Measurements from ENCODE around the gene TNFRSF14. TPM values are rescaled to one million over a fixed set of nuclear protein-coding genes. Genes with fewer than 3 reads are reported as not detected.
A peak's percentile ranks its signal among the peaks of the same experiment; 100 is the strongest.

The TNFRSF14 gene
- total and polyA plus RNA-seq, 2 of the 13 experiments (the other 11 are each of a cell fraction or from before 2014, with no cell fraction given): 11.9 to 49.9 TPM

DNA sequence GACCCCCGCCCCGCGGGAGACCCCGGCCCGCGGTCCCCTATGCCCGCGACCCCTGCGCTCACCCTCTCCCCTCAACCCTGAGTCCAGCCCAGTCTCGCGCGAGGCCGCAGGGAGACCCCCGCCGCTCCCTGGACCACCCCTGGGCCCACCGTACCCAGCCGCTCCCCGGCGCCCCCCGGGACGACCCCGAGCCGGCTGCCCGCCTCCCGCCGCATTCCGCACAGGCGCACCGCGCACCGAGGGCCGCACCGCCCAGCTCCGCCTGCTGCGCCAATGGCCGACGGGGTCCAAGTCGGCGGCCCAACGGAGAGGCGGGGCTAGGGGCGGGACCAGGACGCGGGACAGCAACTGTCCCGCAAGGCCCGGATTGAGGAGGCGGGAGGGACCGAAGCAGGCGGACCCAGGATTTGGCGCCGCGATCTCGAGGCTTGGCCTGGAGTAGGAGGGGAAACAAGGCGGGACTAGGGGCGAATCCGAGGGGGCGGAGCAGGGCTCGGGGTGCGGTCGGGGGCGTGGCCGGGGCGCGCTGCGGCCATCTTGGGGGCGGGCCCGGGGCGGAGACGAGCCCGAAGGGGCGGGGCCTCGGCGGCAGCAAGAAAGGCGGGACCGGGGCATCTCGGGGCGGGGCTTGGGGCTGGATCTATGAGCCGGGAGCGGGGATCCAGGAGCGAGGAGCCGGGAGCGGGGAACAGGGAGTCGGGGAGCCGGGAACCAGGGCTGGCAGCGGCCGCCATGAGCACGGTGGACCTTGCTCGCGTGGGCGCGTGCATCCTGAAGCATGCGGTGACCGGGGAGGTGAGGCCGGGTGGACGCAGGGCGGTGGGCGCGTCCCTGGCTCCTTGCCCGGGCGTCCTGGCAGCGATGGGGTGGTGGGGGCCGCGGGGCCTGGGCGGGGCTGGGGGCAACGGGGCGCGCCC, 30.2 kb downstream of the TNFRSF14 start, which contains the start of gene PRXL2B:
PRXL2B (plus strand) TSS at position 624 of the 917 bp plus-strand sequence; CDS start at position 733, 109 bp downstream.
- no peaks in the 10 kb centered on the region for H3K36me3 ChIP-seq (replicated peaks in 1 of 2; ENCODE audit: control insufficient read depth in 1 of 2, insufficient read depth in 2 of 2, low read length in 2 of 2)
- FAIRE-seq: peak; percentile 46
- ATAC-seq: peak; percentile 90
- POLR2A ChIA-PET: interaction anchor here (0.6 to 2.7 kb wide), 15 partner anchors 8 to 195 kb away, joined by 3 to 21 read pairs (median 4); partner anchors contain the start of genes MMEL1, MORN1, PANK4 and PEX10
- no peaks in the 10 kb centered on the region for H3K79me2 ChIP-seq (ENCODE audit: insufficient read depth, low read length)
- 2% methylated on average over 20 of the region's 107 CpGs for WGBS (ENCODE audit: low lambda C conversion rate)
- H3K9ac ChIP-seq (ENCODE audit: insufficient read depth, low read depth, low read length): peak within 1 kb of the TSS; percentile 87
- H3K9me3 ChIP-seq (ENCODE audit: low read length): no peaks in the 10 kb centered on the region
- CTCF ChIA-PET (ENCODE audit: low intra/inter-chr PET ratio, low total read pairs): no interaction called here
- peak within 1 kb of the TSS; percentile 86 for H3K27ac ChIP-seq (ENCODE audit: extremely low read length, insufficient read depth, low read length)
- peak within 1 kb of the TSS; percentile 79 to 95 (median 90) for H3K4me3 ChIP-seq (replicated peaks in 1 of 3; ENCODE audit: insufficient read depth in 1 of 3, low read depth in 2 of 3, low read length in 3 of 3)
- peak; percentile 94 for DNase-seq (ENCODE audit: low spot score)
- no TSS peak for BruUV-seq (replicated peaks)
- no peaks in the 10 kb centered on the region for H4K20me1 ChIP-seq (ENCODE audit: insufficient read depth, low read length)
- intact Hi-C loops (cut with micrococcal nuclease; ENCODE audit: unreplicated experiment) (loop anchor here (10.0 kb wide), 1 partner anchor 48 kb away; the partner anchor contains the start of gene MMEL1), in situ Hi-C loops (cut with HindIII; ENCODE audit: extremely low pct_ligation_motif_present, low pct_unique_long_range_greater_than_20kb) (no loop called here)
- peak within 1 kb of the TSS; percentile 96 for H3K4me2 ChIP-seq (ENCODE audit: low read depth, low read length)
- H3K27me3 ChIP-seq (ENCODE audit: control insufficient read depth in 1 of 2, insufficient read depth in 2 of 2, low read length in 2 of 2): no peaks in the 10 kb centered on the region
- peaks cover 46% of the 10 kb centered on the region for H3K4me1 ChIP-seq (ENCODE audit: insufficient read depth, low read length)
- no peak within 1 kb of the TSS for H2AFZ ChIP-seq (ENCODE audit: low read length)
- TF ChIP-seq, protein P1, sequence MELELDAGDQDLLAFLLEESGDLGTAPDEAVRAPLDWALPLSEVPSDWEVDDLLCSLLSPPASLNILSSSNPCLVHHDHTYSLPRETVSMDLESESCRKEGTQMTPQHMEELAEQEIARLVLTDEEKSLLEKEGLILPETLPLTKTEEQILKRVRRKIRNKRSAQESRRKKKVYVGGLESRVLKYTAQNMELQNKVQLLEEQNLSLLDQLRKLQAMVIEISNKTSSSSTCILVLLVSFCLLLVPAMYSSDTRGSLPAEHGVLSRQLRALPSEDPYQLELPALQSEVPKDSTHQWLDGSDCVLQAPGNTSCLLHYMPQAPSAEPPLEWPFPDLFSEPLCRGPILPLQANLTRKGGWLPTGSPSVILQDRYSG (CRISPR knock-in tag; IDR thresholded peaks at IDR 0.05): no peak
- TF ChIP-seq AGO2 (optimal IDR thresholded peaks at IDR 0.05; ENCODE audit: low read depth, low read length) (no peak), ZNF292 (CRISPR knock-in tag; IDR thresholded peaks at IDR 0.05; ENCODE audit: borderline replicate concordance, low read depth) (no peak), TCF7 (IDR thresholded peaks at IDR 0.05; ENCODE audit: low read depth) (no peak), ZNF432 (CRISPR knock-in tag; IDR thresholded peaks at IDR 0.05; ENCODE audit: borderline replicate concordance) (no peak), NFKB2 (CRISPR knock-in tag; IDR thresholded peaks at IDR 0.05; ENCODE audit: borderline replicate concordance) (peak; percentile 19; the same call in 1 of the 2 replicates), NFYC (CRISPR knock-in tag; IDR thresholded peaks at IDR 0.05) (peak; percentile 63), ZBTB20 (CRISPR knock-in tag; IDR thresholded peaks at IDR 0.05; ENCODE audit: borderline replicate concordance, low read depth) (no peak), HES4 (CRISPR knock-in tag; IDR thresholded peaks at IDR 0.05; ENCODE audit: borderline replicate concordance) (no peak), NFYB (CRISPR knock-in tag; IDR thresholded peaks at IDR 0.05) (peak; percentile 62; the same call in 1 of the 2 replicates)
- TF ChIP-seq, protein P2, sequence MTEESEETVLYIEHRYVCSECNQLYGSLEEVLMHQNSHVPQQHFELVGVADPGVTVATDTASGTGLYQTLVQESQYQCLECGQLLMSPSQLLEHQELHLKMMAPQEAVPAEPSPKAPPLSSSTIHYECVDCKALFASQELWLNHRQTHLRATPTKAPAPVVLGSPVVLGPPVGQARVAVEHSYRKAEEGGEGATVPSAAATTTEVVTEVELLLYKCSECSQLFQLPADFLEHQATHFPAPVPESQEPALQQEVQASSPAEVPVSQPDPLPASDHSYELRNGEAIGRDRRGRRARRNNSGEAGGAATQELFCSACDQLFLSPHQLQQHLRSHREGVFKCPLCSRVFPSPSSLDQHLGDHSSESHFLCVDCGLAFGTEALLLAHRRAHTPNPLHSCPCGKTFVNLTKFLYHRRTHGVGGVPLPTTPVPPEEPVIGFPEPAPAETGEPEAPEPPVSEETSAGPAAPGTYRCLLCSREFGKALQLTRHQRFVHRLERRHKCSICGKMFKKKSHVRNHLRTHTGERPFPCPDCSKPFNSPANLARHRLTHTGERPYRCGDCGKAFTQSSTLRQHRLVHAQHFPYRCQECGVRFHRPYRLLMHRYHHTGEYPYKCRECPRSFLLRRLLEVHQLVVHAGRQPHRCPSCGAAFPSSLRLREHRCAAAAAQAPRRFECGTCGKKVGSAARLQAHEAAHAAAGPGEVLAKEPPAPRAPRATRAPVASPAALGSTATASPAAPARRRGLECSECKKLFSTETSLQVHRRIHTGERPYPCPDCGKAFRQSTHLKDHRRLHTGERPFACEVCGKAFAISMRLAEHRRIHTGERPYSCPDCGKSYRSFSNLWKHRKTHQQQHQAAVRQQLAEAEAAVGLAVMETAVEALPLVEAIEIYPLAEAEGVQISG (CRISPR knock-in tag; IDR thresholded peaks at IDR 0.05): peak; percentile 16; the same call in 1 of the 2 replicates
- TF ChIP-seq, protein P3, sequence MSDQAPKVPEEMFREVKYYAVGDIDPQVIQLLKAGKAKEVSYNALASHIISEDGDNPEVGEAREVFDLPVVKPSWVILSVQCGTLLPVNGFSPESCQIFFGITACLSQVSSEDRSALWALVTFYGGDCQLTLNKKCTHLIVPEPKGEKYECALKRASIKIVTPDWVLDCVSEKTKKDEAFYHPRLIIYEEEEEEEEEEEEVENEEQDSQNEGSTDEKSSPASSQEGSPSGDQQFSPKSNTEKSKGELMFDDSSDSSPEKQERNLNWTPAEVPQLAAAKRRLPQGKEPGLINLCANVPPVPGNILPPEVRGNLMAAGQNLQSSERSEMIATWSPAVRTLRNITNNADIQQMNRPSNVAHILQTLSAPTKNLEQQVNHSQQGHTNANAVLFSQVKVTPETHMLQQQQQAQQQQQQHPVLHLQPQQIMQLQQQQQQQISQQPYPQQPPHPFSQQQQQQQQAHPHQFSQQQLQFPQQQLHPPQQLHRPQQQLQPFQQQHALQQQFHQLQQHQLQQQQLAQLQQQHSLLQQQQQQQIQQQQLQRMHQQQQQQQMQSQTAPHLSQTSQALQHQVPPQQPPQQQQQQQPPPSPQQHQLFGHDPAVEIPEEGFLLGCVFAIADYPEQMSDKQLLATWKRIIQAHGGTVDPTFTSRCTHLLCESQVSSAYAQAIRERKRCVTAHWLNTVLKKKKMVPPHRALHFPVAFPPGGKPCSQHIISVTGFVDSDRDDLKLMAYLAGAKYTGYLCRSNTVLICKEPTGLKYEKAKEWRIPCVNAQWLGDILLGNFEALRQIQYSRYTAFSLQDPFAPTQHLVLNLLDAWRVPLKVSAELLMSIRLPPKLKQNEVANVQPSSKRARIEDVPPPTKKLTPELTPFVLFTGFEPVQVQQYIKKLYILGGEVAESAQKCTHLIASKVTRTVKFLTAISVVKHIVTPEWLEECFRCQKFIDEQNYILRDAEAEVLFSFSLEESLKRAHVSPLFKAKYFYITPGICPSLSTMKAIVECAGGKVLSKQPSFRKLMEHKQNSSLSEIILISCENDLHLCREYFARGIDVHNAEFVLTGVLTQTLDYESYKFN (CRISPR knock-in tag; conservative IDR thresholded peaks at IDR 0.05): peak; percentile 45
- TF ChIP-seq, protein P4, sequence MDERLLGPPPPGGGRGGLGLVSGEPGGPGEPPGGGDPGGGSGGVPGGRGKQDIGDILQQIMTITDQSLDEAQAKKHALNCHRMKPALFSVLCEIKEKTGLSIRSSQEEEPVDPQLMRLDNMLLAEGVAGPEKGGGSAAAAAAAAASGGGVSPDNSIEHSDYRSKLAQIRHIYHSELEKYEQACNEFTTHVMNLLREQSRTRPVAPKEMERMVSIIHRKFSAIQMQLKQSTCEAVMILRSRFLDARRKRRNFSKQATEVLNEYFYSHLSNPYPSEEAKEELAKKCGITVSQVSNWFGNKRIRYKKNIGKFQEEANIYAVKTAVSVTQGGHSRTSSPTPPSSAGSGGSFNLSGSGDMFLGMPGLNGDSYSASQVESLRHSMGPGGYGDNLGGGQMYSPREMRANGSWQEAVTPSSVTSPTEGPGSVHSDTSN (CRISPR knock-in tag; IDR thresholded peaks at IDR 0.05): no peak
- TF ChIP-seq, protein P5, sequence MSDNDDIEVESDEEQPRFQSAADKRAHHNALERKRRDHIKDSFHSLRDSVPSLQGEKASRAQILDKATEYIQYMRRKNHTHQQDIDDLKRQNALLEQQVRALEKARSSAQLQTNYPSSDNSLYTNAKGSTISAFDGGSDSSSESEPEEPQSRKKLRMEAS (IDR thresholded peaks at IDR 0.05): peak; percentile 80

Data from HepG2 (cell line).